OCI-LY3 (cell line): ENCODE results near the gene PDE8A.

ENCODE experiments used
- CTCF ChIP-seq: fragments of 200-600, 300-600 bp; sonication (generic); IDR thresholded peaks from 2 replicates; pipeline ENCODE4 v1.5.1; 2014; ENCODE audit warnings: antibody characterized with exemption, low read length, low read depth
- EZH2phosphoT487 ChIP-seq: fragments of 200-600 bp; shearing (Covaris generic); IDR thresholded peaks from 2 replicates; pipeline ENCODE4 v1.6.1; 2018; ENCODE audit warnings: antibody characterized with exemption, mixed run types, low read depth

DNA sequence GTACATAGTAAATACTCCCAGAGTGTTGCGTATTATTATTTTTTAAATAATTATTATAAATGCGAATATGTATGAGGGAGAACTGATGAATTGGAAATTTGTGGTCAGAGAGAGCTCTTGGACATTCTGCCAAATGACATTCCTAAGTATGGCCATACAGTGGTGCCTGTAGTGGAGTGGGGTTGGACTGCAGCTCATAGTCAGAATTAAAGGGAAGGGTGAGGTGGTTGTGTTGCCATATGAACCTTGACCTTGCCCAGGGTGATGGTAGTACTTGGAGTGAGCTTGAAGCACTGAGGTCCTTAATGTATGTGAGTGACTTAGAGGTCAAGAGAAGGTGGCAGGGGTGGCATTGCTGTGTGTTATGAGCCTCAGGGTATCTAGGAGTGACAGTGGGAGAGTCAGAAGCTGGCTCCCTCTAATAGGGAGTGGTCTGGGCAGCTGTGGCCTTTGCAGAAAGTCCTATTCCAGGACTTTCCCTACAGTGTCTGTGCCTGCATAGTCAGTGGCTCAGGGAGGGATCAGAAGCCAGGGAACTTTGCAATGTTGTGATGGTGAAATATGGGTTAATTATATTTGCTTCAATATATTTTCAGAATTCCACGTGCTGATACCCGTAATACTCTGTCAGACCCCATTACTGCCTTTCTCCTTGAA is 26.2 kb downstream of the PDE8A start:
- TF ChIP-seq CTCF, result no peak
- TF ChIP-seq EZH2phosphoT487, result no peak
